Vagina (tissue), 2 donors: Measurements from ENCODE around the gene FUT8.

Experiments
- POLR2A ChIP-seq, 2 donors: fragments of 450-650 bp; IDR thresholded peaks; one replicate each; pipeline ENCODE4 v1.6.1; 2017; ENCODE audit warnings: antibody characterized with exemption in 2 of 2, mild to moderate bottlenecking in 2 of 2, moderate library complexity in 2 of 2
- TF ChIP-seq, protein P1 (sequence below), 3 experiments: fragments of 450-650 bp in 2 of 3; fragments of 200-600 bp in 1 of 3; sonication (generic) in 1 of 3; IDR thresholded peaks; one replicate each; pipeline ENCODE4 v1.5.1; 2017 to 2019; ENCODE audit warnings: antibody characterized with exemption in 3 of 3, mild to moderate bottlenecking in 2 of 3, moderate library complexity in 2 of 3

DNA sequence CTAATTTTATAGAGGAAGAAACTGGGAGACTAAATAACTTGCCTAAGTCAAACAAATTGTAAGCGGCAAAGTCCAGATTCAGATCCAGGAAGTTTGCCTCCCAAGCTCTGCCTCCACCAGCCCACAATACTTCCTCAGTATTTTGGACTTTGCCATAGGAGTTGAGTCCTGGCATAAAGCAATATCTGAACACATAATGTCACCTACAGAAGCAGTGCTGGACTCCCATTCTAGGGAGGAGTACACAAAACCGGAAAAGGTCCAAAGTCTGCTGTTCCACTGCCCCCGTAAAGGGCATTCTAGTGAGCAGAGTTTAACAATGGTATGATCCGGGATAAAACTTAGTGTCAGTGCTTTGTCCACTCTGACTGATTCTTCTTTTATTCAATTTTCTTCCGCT is 340.5 kb downstream of the FUT8 start:
- TF ChIP-seq POLR2A (IDR thresholded peaks at IDR 0.05), result no peak
- TF ChIP-seq, protein P1, sequence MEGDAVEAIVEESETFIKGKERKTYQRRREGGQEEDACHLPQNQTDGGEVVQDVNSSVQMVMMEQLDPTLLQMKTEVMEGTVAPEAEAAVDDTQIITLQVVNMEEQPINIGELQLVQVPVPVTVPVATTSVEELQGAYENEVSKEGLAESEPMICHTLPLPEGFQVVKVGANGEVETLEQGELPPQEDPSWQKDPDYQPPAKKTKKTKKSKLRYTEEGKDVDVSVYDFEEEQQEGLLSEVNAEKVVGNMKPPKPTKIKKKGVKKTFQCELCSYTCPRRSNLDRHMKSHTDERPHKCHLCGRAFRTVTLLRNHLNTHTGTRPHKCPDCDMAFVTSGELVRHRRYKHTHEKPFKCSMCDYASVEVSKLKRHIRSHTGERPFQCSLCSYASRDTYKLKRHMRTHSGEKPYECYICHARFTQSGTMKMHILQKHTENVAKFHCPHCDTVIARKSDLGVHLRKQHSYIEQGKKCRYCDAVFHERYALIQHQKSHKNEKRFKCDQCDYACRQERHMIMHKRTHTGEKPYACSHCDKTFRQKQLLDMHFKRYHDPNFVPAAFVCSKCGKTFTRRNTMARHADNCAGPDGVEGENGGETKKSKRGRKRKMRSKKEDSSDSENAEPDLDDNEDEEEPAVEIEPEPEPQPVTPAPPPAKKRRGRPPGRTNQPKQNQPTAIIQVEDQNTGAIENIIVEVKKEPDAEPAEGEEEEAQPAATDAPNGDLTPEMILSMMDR (IDR thresholded peaks at IDR 0.05), result no peak
